ENCODE measurements around the gene GEMIN8. TPM values are rescaled to one million over a fixed set of nuclear protein-coding genes. Genes with fewer than 3 reads are reported as not detected.

The GEMIN8 gene
- polyA plus RNA-seq (26.1 and 40.0 TPM in 2 replicates), polyA minus RNA-seq (15.3 and 19.1 TPM in 2 replicates)

GRCh38 chrX:14029425-14030173 lies at the start of gene GEMIN8:
GEMIN8 (minus strand) TSS chrX:14029892; CDS start chrX:14021478, 8,414 bp downstream.
- peak within 1 kb of the TSS; percentile 78 for H3K27ac ChIP-seq (ENCODE audit: low read length)
- TF ChIP-seq RAD21 (conservative IDR thresholded peaks at IDR 0.05) (peak; percentile 33), MXI1 (conservative IDR thresholded peaks at IDR 0.05; ENCODE audit: poor library complexity, severe bottlenecking) (peak; percentile 93), POLR2AphosphoS5 (IDR thresholded peaks at IDR 0.05) (no peak), EP300 (conservative IDR thresholded peaks at IDR 0.05; ENCODE audit: poor library complexity, severe bottlenecking) (peak; percentile 38), REST (IDR thresholded peaks at IDR 0.05; ENCODE audit: borderline replicate concordance) (no peak), EZH2 (IDR thresholded peaks at IDR 0.05; ENCODE audit: borderline replicate concordance, insufficient read depth, low read length, poor library complexity, severe bottlenecking) (no peak), SMC3 (conservative IDR thresholded peaks at IDR 0.05; ENCODE audit: poor library complexity) (peak; percentile 33), CTCF (IDR thresholded peaks at IDR 0.05; ENCODE audit: poor library complexity, severe bottlenecking) (no peak), TAF1 (IDR thresholded peaks at IDR 0.05; ENCODE audit: low read depth) (no peak)
- H3K27me3 ChIP-seq (ENCODE audit: insufficient read depth, low read depth, low read length): no peaks in the 10 kb centered on the region
- peak within 1 kb of the TSS; percentile 56 for H2AFZ ChIP-seq (ENCODE audit: low read depth, low read length)
- H4K20me1 ChIP-seq (ENCODE audit: insufficient read depth): no peaks in the 10 kb centered on the region
- no peaks in the 10 kb centered on the region for H3K36me3 ChIP-seq (ENCODE audit: insufficient read depth, low read length)
- H3K4me2 ChIP-seq (ENCODE audit: low read length): peak within 1 kb of the TSS; percentile 70
- H3K9ac ChIP-seq (ENCODE audit: low read length): peak within 1 kb of the TSS; percentile 77
- H3K79me2 ChIP-seq (replicated peaks; ENCODE audit: insufficient read depth, low read length): no peaks in the 10 kb centered on the region
- no peaks in the 10 kb centered on the region for H3F3A ChIP-seq (ENCODE audit: insufficient read depth, low read length, poor library complexity, severe bottlenecking)
- no peaks in the 10 kb centered on the region for H3K9me3 ChIP-seq (ENCODE audit: low read length)
- peak within 1 kb of the TSS; percentile 72 for H3K4me3 ChIP-seq (ENCODE audit: low read length)
- no peaks in the 10 kb centered on the region for H3K9me2 ChIP-seq (ENCODE audit: insufficient read depth, low read length)

GRCh38 chrX:14076639-14077038 lies 46.9 kb upstream of the GEMIN8 start:
- Histone ChIP-seq H3K36me3 (ENCODE audit: insufficient read depth, low read length) (no peaks in the 10 kb centered on the region), H4K20me1 (ENCODE audit: insufficient read depth) (no peaks in the 10 kb centered on the region), H3K9ac (ENCODE audit: low read length) (no peak overlapping the region), H3K4me2 (ENCODE audit: low read length) (no peak overlapping the region), H3K79me2 (replicated peaks; ENCODE audit: insufficient read depth, low read length) (no peaks in the 10 kb centered on the region), H3K27ac (ENCODE audit: low read length) (no peak overlapping the region), H3K27me3 (ENCODE audit: insufficient read depth, low read depth, low read length) (no peaks in the 10 kb centered on the region), H2AFZ (ENCODE audit: low read depth, low read length) (no peak overlapping the region), H3K9me3 (ENCODE audit: low read length) (no peaks in the 10 kb centered on the region), H3F3A (ENCODE audit: insufficient read depth, low read length, poor library complexity, severe bottlenecking) (no peaks in the 10 kb centered on the region), H3K9me2 (ENCODE audit: insufficient read depth, low read length) (no peaks in the 10 kb centered on the region), H3K4me3 (ENCODE audit: low read length) (no peak overlapping the region)
- no peak for TF ChIP-seq MXI1 (conservative IDR thresholded peaks at IDR 0.05; ENCODE audit: poor library complexity, severe bottlenecking)
- no peak for TF ChIP-seq SMC3 (conservative IDR thresholded peaks at IDR 0.05; ENCODE audit: poor library complexity)
- TF ChIP-seq RAD21 (conservative IDR thresholded peaks at IDR 0.05): no peak
- no peak for TF ChIP-seq POLR2AphosphoS5 (IDR thresholded peaks at IDR 0.05)
- no peak for TF ChIP-seq CTCF (IDR thresholded peaks at IDR 0.05; ENCODE audit: poor library complexity, severe bottlenecking)
- no peak for TF ChIP-seq EP300 (conservative IDR thresholded peaks at IDR 0.05; ENCODE audit: poor library complexity, severe bottlenecking)
- TF ChIP-seq REST (IDR thresholded peaks at IDR 0.05; ENCODE audit: borderline replicate concordance): no peak
- no peak for TF ChIP-seq TAF1 (IDR thresholded peaks at IDR 0.05; ENCODE audit: low read depth)
- no peak for TF ChIP-seq EZH2 (IDR thresholded peaks at IDR 0.05; ENCODE audit: borderline replicate concordance, insufficient read depth, low read length, poor library complexity, severe bottlenecking)
